GM21390 (cell line): ENCODE measurements around the gene CELSR1.

Source experiments
- ATAC-seq: cut with Tn5 transposase; IDR thresholded peaks from one replicate; pipeline ENCODE4 v1.9.1; 2021; ENCODE audit not compliant: unreplicated experiment

The CELSR1 gene

GRCh38 chr22:46354176-46354992, 183.0 kb downstream of the CELSR1 start:
- ATAC-seq, result no peak

- ATAC-seq, result no peak
These were observed 183.8 kb downstream of the CELSR1 start for GRCh38 chr22:46353483-46354105.

GRCh38 chr22:46352691-46353386, 184.6 kb downstream of the CELSR1 start:
- no peak for ATAC-seq

GRCh38 chr22:46352276-46352675, 185.1 kb downstream of the CELSR1 start:
- no peak for ATAC-seq

- no peak for ATAC-seq
These were observed 185.7 kb downstream of the CELSR1 start for GRCh38 chr22:46351767-46352166.

GRCh38 chr22:46351131-46351735, 186.2 kb downstream of the CELSR1 start:
- ATAC-seq, result no peak

- no peak for ATAC-seq
These were observed 186.8 kb downstream of the CELSR1 start for GRCh38 chr22:46350646-46351045.

GRCh38 chr22:46350121-46350520, 187.3 kb downstream of the CELSR1 start:
- no peak for ATAC-seq

GRCh38 chr22:46349681-46350080, 187.7 kb downstream of the CELSR1 start:
- ATAC-seq, result no peak

- no peak for ATAC-seq
These were observed 188.2 kb downstream of the CELSR1 start for GRCh38 chr22:46349238-46349637.

- ATAC-seq, result no peak
These were observed 189.2 kb downstream of the CELSR1 start for GRCh38 chr22:46348099-46348695.

- ATAC-seq, result no peak
These were observed 189.8 kb downstream of the CELSR1 start for GRCh38 chr22:46347646-46348045.

GRCh38 chr22:46346680-46347405, 190.6 kb downstream of the CELSR1 start:
- ATAC-seq, result no peak

- ATAC-seq, result no peak
These were observed 196.7 kb downstream of the CELSR1 start for GRCh38 chr22:46340676-46341075.

GRCh38 chr22:46339956-46340355, 197.5 kb downstream of the CELSR1 start:
- no peak for ATAC-seq

GRCh38 chr22:46338636-46339035, 198.8 kb downstream of the CELSR1 start:
- ATAC-seq, result no peak

GRCh38 chr22:46337870-46338269, 199.6 kb downstream of the CELSR1 start:
- no peak for ATAC-seq

- ATAC-seq, result peak; percentile 9
These were observed 201.0 kb downstream of the CELSR1 start for GRCh38 chr22:46336119-46337078.
